Measurements from ENCODE around the gene UGT1A3.

The UGT1A3 gene

DNA sequence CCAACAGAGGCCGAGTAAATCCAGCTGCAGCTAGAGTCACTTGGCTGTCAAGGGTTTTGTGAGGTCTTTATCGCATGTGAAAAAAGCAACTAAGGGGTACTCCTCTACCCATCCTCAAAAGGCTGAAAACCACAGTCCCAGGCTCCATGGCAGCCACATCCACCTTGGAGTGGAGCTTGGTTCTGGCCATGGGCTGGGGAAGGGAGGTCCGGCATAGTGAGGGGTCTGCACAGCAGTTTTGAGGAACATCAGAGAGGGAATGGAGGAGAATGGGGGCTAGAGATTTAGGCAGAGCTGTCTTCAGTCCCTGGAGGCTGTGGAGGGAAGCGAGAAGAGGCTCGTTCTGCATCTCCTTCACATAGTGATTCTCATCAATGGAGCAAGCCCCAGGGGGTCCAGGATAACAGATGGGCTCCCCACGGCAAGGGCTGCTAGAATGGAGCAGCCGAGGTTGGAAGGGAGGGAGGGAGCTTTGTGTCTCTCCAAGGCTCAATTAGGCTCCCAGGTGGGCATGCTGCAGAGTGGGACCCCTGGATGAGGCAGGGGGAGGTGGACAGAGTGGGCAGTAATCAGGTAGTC is 70.3 kb downstream of the UGT1A3 start:
- DNase-seq: no peak

GRCh38 chr2:233799716-233800115 is 70.9 kb downstream of the UGT1A3 start:
- DNase-seq: peak; percentile 40

DNA sequence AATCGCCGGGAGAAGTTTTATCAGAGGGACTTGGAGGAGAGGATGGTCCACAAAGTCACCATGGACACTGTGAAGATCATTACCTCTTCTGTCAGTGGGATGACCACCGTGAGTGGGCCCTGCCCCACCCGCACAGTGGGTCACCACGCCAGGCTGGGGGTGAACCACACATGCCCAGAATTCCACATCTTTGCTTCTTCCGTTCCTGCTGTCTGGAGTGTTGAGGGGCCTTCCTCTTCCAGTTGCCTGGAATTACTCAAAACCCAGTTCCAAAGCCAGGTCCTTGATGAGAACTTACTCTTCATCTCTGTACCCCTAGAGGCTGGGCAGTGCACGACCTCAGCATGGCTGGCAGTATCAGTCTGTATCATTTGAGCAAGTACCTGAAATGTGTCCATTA is 71.4 kb downstream of the UGT1A3 start:
- no peak for DNase-seq

- peak; percentile 44 for DNase-seq
Measured at GRCh38 chr2:233801357-233802131, 72.7 kb downstream of the UGT1A3 start.

- peak; percentile 38 for DNase-seq
Measured at GRCh38 chr2:233802132-233802815, 73.4 kb downstream of the UGT1A3 start.

GRCh38 chr2:233803292-233803911 is 74.6 kb downstream of the UGT1A3 start:
- DNase-seq: no peak

- DNase-seq: no peak
Measured at GRCh38 chr2:233803994-233804393, 75.2 kb downstream of the UGT1A3 start.

DNA sequence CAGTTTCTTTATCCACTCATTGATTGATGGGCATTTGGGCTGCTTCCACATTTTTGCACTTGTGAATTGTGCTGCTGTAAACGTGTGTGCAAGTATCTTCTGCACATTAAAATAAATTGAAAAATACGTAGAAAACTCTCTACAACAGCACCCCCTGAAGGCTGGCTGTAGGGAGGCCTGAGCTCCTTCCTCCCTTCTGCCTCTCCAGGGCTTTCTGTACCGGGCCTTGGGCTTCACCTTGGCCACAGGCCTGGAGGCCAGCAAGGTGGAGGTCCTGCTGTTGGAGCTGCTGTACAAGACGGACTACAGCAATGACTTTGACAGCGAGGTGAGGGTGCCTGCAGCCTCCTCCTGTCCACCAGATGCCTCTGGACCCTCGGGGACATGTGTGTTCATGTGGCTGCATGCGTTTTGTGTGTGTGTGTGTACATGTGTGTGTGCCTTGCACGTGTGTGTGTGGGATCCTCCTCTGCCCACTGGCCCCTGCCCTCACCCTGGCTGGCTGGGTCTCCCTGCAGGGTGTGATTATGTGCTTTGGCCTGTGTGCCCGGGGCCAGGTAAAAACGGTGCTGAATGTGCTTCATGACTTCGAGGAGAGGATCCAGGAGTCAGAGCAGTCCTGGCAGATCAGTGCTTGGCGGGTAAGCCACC is 78.5 kb downstream of the UGT1A3 start:
- peak; percentile 47 for DNase-seq

DNA sequence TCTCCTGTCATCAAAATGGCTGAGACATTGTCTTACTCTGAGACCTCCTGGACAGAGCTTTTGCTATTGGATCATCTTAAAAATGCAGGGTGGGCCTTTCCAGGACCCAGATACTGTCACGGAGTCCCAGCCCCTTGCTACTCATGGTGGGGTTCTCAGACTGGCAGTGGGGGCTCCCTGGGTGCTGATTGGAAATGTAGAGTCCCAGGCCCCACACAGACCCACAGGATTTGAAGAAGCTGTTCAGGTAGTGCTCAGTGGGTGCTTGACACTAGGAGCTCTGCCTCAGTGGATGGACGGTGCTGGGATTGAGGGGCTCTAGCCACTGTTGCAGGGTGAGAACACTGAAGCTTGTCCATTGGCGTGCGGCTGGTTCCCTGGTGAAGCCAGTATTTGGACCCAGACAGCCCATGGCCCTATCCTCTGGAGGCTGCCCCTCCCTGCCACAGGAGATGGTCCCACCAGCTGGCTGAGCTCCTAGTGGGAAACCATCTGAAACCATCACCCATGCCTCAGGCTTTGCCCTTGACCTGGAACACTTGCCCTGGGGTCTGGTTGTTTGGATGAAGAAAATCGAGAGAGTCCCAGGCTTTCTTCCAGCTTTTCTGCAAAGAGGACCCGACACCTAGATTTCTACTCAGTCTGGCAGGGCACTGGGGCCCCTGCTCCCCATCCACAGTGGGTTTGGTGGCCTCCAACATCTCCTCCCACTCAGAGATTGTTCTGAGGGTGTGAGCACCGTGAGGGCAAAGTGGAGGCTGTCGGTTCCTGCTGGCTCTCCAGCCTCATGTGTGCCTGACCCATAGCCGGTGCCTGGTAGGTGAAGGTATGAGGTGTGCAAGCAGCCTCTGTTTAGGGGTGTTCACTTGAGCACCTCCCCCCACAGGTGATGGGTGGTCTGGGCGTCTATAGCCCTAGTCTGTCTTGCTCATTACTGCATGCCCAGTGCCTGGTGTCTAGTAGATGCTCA is 79.4 kb downstream of the UGT1A3 start:
- DNase-seq: peak; percentile 26

DNA sequence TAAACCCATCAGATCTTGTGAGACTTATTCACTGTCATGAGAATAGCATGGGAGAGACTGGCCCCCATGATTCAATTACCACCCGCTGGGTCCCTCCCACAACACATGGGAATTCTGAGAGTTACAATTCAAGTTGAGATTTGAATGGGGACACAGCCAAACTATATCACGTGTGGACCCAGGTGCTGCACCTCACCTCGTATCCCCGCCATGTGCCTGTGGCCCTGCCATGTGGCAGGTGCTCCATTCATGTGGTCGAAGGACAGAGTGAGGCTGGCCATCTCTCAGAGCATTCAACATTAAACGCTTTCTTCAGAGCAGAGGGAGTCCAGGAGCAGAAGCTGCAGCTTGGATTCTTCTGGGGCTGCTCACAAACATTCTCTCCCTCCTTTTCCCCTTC is 81.5 kb downstream of the UGT1A3 start:
- peak; percentile 12 for DNase-seq

DNA sequence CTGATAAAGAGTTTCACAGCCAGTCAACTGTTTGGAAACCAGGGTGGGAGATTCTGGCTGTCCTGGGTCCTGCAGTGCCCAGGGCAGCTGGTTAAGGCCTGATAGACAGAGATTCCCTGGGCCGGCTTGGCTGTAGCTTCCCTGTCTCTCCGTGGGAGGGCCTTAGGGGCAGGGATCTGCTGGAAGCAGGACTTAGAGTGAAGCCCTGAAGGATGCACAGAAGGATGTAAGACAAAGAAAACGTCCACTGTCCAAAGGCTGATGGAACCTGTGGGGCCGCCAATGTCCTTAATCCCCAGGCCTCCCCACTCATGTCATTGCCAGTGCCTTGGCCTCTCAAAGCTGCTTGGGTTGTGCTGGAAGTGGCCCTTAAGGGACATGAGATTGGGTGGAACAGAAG is 82.2 kb downstream of the UGT1A3 start:
- DNase-seq: peak; percentile 39

DNA sequence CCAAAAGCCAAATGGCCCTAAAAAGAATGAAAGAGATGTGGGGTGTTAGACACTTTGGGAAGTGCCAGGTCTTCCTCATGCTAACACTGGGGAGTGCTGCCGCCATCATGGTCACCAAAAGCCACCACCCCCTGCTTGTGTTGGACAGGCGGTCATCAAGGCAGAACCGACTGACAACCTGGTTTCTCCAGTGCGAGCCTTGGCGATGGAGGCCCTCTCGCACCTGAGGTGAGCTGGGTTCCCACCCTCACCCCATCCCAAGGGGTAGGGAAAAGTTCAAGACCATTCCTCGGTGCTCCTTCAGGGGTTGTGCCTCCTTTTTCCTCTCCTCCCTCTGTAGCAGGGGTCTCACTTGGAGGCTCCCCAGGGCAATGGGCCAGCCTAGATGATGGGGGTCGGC is 82.9 kb downstream of the UGT1A3 start:
- DNase-seq: peak; percentile 15

DNA sequence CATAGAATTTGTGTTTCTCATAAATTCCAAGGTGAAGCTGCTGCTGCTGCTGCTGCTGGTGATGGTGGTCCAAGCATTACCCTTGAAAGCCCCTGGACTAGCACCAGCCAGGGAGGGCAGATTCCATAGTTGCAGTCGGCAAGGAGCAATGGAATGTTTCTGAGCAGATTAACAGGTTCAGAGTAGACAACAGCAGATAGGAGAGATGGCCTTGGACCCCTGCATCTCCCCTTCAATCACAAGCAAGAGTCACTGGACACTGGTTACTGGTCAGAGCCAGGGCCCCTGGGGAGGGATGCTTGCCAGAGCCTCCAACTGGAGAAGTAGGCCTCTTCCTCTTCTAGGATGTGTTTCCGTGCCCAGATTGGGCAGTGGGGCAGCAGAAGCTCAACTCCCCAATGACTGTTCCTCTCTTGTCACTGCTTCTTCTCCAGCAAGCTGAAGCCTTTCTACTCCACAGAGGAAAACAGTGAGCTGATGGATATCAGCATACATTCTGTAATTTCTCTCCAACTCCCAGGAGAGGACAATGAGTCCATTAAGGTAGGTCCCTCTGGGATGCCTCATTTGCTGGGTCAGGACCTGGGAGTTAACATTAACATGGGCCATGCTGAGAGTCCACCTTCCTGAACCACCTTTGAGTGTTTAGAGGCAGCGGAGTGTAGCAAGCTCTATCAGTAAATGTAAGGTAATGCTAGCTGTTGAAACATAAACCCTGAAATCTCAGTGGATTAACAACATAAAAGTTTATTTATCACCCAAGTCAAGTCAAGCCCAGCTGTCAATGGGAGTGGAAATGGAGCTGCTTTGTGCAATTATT is 84.6 kb downstream of the UGT1A3 start:
- DNase-seq: peak; percentile 30

DNA sequence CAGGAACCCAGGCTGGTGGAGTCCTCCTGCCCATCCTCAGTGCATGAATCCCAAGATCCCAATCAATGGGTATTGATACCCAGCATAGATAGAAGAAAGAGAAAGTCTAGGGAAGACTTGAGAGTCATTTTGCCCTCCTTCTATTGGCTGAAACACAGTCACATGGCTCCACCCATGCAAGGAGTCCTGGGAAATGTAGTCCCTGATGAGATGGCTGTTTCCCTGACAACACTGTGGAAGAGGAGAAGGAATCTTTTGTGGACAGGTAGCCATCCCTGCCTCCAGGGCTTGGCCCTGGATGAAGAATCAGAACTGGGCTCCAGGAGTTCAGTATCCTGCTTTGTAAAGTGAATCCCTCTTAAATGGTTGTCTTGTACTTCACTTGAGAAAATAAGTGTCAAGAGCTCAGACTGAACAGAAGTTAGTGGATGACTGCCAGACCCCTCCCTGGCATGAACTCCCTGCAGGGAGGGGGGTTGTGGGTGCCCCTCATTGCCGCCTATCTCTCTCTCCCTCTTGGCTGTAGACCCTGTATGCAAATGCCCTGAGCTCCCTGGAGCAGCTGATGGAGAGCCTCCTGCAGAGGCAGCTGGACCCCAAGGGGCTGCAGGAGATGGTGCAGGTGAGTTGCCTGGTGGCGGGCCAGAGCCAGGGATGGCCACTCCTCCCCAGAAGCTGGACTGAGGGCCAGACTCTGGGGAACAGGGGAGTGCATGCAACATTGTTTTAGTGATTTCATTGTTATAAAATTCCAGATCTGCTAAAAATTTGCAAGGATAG is 85.4 kb downstream of the UGT1A3 start:
- peak; percentile 37 for DNase-seq

GRCh38 chr2:233815861-233816260 is 87.0 kb downstream of the UGT1A3 start:
- no peak for DNase-seq

DNA sequence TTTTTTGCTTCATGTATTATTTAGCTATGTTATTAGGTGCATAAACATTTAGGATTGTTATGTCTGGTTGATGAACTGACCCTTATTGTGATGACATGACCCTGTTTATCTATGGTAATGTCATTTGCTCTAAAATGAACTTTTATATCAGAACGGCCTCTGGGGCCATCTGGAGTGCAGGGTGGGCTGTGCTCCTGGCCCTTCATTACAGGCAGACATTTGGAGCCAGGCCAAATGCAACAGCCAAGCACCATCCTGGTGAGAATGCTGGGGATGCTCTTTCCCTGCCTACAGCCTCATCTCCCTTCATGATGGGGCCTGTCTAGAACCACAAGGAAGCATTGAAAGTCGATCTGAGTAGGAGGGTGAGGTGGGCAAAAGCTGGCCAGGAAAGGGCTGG is 87.5 kb downstream of the UGT1A3 start:
- DNase-seq: no peak

DNA sequence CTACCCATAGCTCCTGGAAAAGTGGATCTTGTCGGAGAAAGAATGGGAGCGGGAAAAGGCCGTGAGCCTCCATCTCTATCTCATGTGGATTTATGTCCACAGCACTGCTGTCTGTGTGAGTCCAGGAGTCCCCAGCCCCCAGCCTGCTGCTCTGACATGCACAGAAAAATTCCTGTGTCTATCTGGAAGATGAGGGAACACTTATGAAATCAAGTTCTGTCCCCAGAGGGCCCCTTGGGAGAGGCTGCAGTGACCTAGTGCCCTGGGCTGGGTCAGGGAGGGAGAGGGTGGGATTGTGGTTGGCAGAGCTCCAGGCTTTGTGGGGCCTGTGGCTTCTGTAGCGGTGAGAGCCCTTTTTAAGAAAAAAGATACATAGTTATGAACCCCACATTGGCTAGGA is 87.9 kb downstream of the UGT1A3 start:
- DNase-seq: peak; percentile 22

DNA sequence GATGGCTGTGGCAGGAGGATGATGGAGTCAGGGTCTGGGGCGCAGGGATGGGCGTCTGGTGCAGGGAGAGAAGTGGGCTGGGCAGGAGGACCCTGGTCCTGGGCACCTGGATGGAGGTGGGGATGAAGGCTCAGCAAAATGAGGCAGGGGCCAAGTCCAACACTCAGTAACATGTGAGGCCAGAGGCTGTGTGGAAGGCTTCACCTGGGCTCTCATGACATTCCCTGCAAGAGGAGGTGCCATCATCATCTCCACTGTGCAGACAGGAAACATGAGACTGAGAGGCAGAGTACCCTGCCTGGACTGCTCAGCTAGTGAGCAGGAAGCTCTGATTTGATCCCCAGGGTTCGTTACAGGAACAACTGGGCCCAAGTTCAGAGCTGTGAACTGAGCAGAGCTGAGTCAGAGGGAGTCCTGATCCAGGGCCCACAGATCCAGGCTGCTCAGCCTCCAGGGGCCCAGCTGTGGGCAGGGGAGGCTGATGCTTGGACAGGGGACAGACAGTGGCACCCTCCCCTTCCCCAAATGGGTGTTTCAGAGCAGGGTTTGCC is 88.6 kb downstream of the UGT1A3 start:
- peak; percentile 42 for DNase-seq

GRCh38 chr2:233817995-233818638 is 89.3 kb downstream of the UGT1A3 start:
- peak; percentile 42 for DNase-seq
